ENCODE measurements around the gene USP54. TPM values are rescaled to one million over a fixed set of nuclear protein-coding genes. Genes with fewer than 3 reads are reported as not detected.

USP54 gene
- total RNA-seq, 6 experiments from 2014 or later = 1.5 to 5.7 (median 3.6) TPM

GRCh38 chr10:73485320-73485719 lies 105.8 kb downstream of the USP54 start:
- DNase-seq = no peak
- Histone ChIP-seq H3K27me3 (no peaks in the 10 kb centered on the region), H3K27ac (no peak overlapping the region), H3K4me3 (no peak overlapping the region), H3K36me3 (peaks cover 0 to 4% (median 0%) of the 10 kb centered on the region in 4 donors), H3K9me3 (no peaks in the 10 kb centered on the region), H3K4me1 (no peaks in the 10 kb centered on the region)
- intact Hi-C loops (cut with DNase I) = no loop called here
- 50% methylated on average over 1 of the region's 1 CpG for WGBS (ENCODE audit: insufficient coverage, low coverage, low lambda C conversion rate, missing lambda C conversion rate)
- ATAC-seq = no peak
- TF ChIP-seq CTCF (IDR thresholded peaks at IDR 0.05) (no peak), POLR2A (IDR thresholded peaks at IDR 0.05) (no peak)

DNA sequence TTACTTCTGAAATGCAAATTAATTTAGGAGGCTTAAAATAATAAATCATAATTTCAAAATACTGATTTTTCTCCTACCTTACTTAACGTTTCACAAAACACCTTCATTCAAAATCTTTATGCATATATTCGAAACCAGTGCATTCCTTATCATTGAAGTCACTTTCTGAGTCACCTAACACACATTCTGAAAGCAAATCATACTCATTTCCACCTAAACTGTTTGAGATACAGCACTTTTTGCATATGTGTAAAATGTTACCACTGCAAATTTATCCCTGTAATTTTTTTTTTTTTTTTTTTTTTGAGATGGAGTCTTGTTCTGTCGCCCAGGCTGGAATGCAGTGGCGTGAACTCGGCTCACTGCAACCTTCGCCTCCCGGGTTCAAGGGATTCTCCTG lies 111.0 kb downstream of the USP54 start:
- intact Hi-C loops (cut with DNase I) = no loop called here
- Histone ChIP-seq H3K4me3 (no peak overlapping the region), H3K36me3 (peaks cover 0 to 27% (median 0%) of the 10 kb centered on the region in 4 donors), H3K4me1 (no peaks in the 10 kb centered on the region), H3K9me3 (no peaks in the 10 kb centered on the region), H3K27ac (no peak overlapping the region), H3K27me3 (no peaks in the 10 kb centered on the region)
- ATAC-seq (no peak), DNase-seq (no peak)
- no peak for TF ChIP-seq POLR2A (IDR thresholded peaks at IDR 0.05)
- no peak for TF ChIP-seq CTCF (IDR thresholded peaks at IDR 0.05)
- WGBS (ENCODE audit: insufficient coverage, low coverage, low lambda C conversion rate, missing lambda C conversion rate) = 91% methylated on average over 6 of the region's 7 CpGs

DNA sequence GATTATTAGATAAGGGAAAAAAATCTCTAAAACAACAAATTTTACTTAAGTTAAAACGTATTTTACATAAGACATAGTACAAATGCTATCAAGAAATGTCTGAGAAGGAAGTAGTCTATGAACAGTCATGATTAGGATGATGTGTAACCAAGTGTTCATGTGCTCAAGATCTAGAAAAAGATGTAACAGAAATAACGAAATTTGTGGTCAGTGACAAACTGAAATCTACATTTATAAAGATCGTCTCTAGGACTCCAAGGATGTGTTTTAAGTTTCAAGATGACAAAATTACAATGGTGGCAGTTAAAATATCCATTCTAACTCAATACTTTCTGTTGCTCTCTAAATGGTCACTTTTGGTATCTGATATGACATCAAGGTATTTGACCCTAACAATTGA lies 112.5 kb downstream of the USP54 start:
- Histone ChIP-seq H3K27me3 (no peaks in the 10 kb centered on the region), H3K9me3 (no peaks in the 10 kb centered on the region), H3K4me1 (no peaks in the 10 kb centered on the region), H3K36me3 (peaks cover 0 to 40% (median 0%) of the 10 kb centered on the region in 4 donors), H3K4me3 (no peak overlapping the region), H3K27ac (no peak overlapping the region)
- no peak for TF ChIP-seq POLR2A (IDR thresholded peaks at IDR 0.05)
- no peak for TF ChIP-seq CTCF (IDR thresholded peaks at IDR 0.05)
- intact Hi-C loops (cut with DNase I) = no loop called here
- DNase-seq = no peak
- no peak for ATAC-seq
- 61% methylated on average over 3 of the region's 3 CpGs for WGBS (ENCODE audit: insufficient coverage, low coverage, low lambda C conversion rate, missing lambda C conversion rate)

- H3K27me3 ChIP-seq = no peaks in the 10 kb centered on the region
- no peaks in the 10 kb centered on the region for H3K4me1 ChIP-seq
- intact Hi-C loops (cut with DNase I) = no loop called here
- no peak for ATAC-seq
- peaks cover 0 to 57% (median 1%) of the 10 kb centered on the region in 4 donors for H3K36me3 ChIP-seq
- no peak overlapping the region for H3K4me3 ChIP-seq
- no peak overlapping the region for H3K27ac ChIP-seq
- no peak for TF ChIP-seq CTCF (IDR thresholded peaks at IDR 0.05)
- no peak for TF ChIP-seq POLR2A (IDR thresholded peaks at IDR 0.05)
- no peaks in the 10 kb centered on the region for H3K9me3 ChIP-seq
- DNase-seq = no peak
- 78% methylated on average over 3 of the region's 3 CpGs for WGBS (ENCODE audit: insufficient coverage, low coverage, low lambda C conversion rate, missing lambda C conversion rate)
Measured at GRCh38 chr10:73471226-73471625, 119.9 kb downstream of the USP54 start.

- intact Hi-C loops (cut with DNase I) = no loop called here
- no peaks in the 10 kb centered on the region for H3K4me1 ChIP-seq
- peaks cover 0 to 41% (median 1%) of the 10 kb centered on the region in 4 donors for H3K36me3 ChIP-seq
- no peaks in the 10 kb centered on the region for H3K9me3 ChIP-seq
- no peak for DNase-seq
- H3K27me3 ChIP-seq = no peaks in the 10 kb centered on the region
- H3K4me3 ChIP-seq = no peak overlapping the region
- no peak for ATAC-seq
- no peak overlapping the region for H3K27ac ChIP-seq
- TF ChIP-seq CTCF (IDR thresholded peaks at IDR 0.05) = no peak
- no peak for TF ChIP-seq POLR2A (IDR thresholded peaks at IDR 0.05)
Measured at GRCh38 chr10:73469579-73469978, 121.6 kb downstream of the USP54 start.

Measured in right lobe of liver (tissue), 6 donors.